NCI-H1436 (cell line): ENCODE data around the gene IL17A.
"Not testable (repeated sequence)": the region's sequence is repeated elsewhere in the genome, so short reads cannot be mapped to it uniquely, and the experiment has no call there.

ENCODE experiments used
- DNase-seq: peaks from one replicate; lab custom pipeline; 2025; lab: John Stamatoyannopoulos, UW

IL17A gene

DNA sequence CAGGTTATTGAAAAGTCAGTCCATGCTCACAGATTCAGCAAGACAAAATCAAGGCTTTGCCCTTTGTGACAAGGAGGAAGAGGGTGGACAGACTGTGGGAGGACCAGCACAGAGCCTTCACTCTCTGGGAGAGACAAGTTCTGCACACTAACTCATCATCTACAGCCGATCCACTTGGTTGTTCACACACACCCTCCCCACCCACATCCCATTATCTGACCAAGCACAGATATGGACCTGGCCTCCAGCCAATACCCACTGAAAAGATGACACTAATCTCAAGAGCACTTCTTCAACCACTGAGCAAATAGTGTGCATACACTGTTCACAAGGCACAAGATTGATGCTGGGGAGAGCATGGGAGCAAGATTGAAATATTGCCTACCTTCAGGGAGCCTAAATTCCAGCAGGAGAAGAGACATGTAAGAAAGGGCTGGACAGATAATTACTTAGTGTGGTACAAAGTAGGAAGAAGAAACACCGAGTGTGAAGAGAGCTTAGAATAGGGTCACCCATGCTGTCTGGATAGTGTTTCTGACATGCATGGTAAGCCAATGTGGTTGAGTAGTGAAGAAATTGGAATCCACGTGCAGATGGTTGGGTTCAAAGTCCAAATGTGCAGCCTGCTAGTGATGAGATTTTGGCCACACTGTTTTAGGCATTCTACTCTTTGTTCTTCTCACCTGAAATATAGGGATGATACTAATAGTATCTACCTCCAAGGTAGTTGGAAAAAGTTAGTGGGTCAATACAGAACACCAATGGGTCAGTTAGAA lies 21.7 kb upstream of the IL17A start:
- no peak for DNase-seq

DNA sequence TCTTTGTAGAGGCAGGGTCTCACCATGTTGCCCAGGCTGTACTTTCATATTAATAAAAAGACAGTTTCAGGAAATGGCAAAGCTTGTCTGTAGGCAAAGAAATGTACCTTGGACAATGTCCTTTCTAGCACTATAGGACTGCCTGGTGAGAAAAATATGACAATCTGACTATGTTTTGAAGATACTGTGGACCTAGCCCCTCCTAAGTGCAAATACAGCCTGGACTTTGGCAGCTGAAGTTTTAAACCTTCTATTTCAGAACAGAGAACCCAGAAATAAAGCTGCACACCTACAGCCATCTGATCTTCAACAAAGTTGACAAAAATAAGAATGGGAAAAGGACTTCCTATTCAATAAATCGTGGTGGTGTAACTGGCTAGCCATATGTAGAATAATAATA lies 18.9 kb upstream of the IL17A start:
- no peak for DNase-seq

DNA sequence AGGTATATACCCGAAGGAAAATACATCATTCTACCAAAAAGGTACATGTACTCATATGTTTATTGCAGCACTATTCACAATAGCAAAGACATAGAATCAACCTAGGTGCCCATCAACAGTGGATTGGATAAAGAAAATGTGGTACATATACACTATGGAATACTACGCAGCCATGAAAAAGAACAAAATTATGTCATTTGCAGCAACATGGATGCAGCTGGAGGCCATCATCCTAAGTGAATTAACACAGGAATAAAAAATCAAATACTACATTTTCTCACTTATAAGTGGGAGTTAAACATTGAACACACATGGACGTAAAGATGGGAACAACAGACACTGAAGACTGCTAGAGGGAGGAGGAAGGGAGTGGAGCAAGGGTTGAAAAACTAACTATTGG lies 17.8 kb upstream of the IL17A start:
- DNase-seq = not testable (repeated sequence)

DNA sequence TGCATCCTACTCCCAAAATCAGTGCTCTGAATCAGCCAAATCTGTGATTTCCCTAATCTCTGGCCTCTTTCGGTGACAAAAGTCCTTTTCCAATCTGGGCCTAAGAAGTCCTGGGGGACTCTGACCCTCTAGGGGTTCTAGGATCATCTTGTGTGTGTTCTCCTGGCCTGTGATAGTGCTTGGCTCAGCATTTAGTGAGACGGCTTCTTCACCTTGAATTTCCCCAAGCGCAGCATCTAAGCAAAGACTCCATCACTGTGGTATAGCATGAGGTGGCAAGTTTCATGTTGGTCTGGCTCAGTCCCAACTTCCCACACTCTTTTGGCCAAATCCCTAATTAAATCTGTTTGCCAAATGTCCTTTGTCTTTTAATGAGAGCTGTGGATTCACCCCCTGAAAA lies 12.1 kb upstream of the IL17A start:
- DNase-seq = no peak

DNA sequence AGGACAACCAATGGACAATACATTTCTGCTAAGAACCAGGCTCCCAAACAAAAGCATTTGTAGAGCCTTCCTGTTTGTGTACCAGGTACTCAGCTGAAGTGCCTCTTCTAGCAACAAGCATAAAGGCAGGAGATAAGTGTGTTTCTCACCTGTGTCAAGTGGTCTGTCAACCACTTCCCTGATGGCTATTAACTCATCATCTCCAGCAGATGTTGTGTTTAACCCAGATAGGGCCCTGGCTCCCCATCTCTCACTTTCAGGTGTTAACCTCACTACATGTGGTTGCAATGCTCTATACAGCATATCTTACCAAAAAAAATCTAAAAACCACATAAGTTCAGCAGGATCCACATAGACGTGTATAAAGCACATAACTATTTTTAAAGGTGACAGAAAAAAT lies 9.6 kb upstream of the IL17A start:
- peak; percentile 29 for DNase-seq

DNA sequence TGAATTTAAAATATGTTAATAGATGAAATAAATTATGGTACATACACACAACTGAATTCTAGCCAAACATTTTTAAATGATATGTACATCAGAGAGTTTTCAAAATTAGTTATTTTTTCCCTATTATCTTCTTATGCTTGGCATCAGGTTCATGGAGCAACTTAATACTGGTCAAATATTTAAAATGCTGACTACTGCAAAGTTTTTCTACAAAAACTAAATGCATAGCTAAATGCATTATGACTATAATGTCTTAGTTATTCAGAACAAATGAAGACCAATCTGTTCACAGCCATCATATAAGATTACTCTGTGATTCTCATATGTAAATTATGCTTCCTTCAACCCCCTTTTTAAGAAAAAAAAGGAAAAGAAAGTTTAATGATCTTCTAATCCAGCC lies 8.2 kb upstream of the IL17A start:
- DNase-seq = no peak

DNA sequence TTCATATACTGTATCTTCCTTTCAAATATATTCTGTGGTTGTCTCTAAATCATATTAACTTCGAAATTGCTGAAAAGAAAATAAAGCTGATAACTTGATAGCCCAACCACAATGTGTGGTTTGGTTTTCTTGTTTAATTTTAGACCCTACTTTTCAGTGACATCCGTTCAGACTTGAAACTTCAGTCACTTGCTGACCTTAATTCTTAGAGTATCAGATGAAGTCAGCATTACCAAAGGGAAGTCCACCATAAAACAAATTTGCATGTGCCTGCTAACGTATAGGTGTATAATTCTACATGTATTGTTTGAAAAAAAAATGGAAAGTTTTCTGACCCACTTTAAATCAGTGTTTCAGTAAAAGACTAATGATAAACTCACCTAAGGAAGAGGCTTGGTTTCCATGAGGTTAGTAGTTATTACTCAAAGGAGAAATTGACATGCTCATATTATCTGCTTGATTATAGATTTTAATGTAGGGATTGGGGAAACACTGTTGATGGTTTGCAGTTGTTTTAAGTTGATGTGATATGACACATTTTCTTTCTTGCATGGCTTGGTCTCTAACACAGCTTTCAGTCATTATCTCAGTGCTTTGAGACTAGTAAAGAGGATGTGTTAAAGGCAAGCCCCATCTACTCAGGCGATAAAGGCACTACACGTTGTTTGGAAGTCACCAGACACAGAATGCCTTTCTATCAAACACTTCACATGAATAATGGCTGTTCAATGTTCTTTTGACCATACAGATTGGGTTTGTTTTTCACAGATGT lies 5.2 kb upstream of the IL17A start:
- no peak for DNase-seq

DNA sequence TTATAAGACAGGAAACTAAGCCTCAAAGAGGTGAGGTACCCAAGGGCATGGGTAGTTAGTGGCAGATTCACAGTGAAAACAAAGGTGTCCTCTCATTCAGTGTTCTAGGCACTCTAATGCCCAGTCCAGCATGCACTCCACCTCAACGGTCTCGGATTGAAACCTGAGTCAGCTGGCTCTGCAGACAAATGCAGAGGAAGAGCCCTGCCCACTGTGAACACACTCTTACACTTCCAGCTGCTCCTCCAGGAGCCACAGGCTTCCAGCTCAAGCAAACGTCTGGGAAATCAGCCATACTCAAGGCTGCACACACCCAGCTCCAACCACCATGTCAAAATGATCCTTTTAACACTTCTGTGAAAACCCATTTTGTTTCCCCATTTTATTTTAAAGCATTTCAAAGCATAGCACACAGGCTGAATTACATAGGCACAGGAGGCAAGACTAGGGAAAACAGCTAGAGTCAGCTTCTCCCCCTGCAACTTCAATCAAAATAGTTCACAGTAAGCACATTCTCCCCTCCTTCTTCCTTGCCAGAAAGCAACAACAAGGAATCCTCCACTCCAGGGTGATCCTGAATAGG lies 3.0 kb upstream of the IL17A start:
- no peak for DNase-seq

DNA sequence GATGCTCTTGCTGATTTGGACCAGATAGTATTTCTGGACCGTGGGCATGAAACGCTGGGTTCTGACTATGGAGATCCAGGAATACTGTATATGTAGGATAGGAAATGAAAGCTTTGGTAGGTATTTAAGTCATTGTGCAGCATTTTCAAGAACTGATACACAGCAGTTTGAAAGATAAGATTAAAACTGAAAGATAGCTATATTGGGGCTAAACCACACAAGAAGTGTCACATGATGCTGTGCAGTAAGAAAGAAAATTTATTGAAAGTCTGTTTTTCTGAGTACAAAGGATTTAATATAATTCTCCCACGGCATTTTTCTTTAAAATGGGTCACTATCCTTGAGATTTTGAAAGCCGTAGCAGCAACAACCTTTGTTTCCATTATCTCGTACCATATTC lies 305 bp downstream of the IL17A start:
- no peak for DNase-seq

DNA sequence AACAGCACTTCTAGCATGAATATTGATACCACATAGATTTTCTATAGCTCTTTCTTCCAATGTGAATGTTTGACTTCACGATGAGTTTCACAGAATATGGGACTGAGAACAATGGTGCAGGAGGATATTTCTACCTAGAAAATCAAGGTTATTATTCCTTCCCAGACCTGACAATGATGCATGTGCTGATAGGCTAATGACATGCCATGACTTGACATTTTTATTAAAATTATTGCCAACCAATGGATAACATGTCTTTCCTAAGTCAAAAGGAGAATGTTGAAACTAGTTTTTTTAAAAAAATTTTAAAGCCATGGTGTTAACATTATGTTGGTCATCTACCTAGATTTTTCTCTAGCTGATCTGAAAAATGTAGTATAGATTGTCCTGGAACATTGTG lies 923 bp downstream of the IL17A start:
- no peak for DNase-seq

DNA sequence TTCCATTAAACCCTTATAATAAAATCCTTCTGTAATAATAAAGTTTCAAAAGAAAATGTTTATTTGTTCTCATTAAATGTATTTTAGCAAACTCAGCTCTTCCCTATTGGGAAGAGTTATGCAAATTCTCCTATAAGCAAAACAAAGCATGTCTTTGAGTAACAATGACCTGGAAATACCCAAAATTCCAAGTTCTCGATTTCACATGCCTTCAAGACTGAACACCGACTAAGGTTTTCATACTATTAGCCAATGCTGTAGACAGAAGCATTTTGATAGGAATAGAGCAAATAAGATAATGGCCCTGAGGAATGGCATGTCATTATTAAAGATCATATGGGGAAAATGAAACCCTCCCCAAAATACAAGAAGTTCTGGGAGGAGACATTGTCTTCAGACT lies 3.8 kb downstream of the IL17A start:
- DNase-seq = no peak

DNA sequence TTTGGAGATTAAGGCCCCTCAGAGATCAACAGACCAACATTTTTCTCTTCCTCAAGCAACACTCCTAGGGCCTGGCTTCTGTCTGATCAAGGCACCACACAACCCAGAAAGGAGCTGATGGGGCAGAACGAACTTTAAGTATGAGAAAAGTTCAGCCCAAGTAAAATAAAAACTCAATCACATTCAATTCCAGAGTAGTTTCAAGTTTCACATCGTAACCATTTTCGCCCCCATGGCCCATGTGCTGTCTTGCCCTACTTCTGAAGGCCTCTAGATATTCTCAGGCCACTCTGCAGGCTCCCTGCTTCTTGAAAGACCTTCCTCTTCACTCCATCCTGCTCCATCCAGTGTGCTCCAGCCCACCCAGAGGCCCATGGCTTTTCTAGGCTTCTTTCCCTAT lies 4.2 kb downstream of the IL17A start:
- no peak for DNase-seq

DNA sequence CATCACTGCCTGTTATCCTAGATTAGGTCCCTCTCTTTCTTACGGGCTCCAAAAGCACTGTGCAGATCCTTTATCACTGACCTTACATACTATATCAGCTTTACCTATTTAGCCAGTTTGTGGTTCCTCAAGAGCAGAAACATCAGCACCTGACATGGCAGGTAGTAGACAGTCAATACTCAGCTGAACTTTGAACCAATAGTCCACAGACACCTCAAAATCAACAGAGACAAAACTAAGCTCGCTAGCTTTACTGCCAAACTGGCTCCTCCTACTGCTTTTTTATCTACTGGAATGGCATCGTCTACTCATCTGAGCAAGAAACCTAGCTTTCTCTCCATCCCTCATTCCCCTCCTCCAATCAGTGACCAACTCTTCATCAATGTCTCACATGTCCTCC lies 5.6 kb downstream of the IL17A start:
- DNase-seq = no peak

DNA sequence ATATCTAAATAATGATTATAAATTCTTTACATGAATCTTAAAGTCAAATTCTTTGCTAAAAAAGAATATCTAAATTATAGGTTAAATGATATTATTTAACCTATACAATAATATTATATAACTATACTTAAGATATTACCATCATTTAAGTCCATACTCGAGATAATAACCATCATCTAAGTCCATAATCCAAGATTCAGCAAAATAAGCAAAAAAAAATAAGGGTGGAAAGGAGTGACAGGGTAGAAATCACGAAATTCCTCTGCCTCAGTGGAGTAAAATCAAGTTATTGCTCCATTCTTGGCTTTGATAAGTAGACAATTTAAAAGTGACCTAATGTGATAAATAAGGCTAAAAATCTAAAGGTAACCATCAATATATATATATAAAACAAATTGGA lies 9.7 kb downstream of the IL17A start:
- no peak for DNase-seq

DNA sequence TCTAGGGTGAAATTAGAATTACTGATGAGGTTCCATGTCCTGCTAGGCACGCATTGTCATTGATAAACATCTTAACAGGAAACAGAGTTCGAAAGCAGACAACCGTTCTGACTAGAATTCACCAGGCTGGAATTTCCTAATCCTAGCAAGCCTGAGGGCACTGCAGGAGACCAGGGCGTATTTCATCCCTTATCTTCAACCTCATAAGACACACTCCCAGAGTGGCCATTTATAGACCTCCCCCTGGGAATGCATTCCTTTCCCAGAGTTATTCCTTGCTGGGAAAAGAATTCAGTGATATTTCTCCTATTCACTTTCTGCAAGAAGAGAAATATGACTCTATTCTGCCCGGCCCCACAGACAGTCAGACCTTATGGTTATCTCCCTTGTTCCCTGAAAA lies 13.9 kb downstream of the IL17A start:
- not testable (repeated sequence) for DNase-seq

DNA sequence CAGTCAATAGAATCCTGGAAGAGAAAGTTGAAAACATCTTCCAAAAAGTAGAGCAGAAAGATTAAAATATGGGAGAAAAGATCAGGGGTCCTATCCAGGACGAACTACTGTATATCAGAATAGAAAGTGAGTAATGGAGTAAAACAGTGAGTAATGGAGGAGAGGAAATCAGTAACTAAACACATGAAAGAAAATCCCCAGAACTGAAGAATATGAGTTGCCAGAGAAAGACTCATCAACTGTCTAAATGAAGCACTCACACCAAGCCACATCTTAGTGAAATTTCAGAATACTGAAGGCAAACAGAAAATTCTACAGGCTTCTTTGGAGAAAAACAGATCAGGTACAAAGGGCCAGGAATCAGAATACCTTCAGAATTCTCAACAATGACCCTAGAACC lies 14.9 kb downstream of the IL17A start:
- DNase-seq = no peak

DNA sequence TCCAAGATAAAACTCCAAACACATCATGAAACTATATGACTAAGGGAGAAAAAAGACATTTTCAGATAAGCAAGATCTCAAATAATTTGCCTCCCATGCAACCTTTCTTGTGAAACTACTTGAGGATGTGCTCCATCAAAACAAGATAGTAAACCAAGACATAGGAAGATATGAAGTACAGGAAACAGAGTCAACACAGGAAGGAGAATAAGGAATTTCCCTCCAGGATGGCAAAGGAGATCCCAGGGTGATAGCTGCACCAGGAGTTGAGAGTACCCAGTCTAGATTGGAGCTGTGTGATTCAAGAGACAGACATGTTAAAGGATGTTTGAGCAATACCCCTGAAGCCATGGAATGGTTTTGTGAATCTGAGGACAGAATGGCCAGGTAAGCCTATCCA lies 15.3 kb downstream of the IL17A start:
- no peak for DNase-seq

DNA sequence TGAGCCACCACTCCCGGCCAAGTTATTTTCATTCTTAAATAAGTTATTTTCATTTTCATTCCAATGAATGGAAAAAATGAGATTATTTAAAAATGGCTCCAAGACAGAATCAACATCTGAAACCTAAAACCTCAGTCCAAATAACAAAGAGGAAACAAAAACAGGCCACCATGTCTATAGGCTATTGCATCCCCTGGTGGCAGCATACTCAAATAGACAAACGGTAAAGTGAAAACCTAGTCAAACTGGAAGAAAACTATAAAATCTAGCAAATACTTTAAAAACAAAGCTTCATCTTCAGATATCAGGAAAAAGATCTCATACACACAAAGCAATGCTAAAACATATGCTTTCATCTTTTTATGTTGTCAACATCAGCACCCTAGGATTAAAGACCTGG lies 20.9 kb downstream of the IL17A start:
- DNase-seq = no peak

DNA sequence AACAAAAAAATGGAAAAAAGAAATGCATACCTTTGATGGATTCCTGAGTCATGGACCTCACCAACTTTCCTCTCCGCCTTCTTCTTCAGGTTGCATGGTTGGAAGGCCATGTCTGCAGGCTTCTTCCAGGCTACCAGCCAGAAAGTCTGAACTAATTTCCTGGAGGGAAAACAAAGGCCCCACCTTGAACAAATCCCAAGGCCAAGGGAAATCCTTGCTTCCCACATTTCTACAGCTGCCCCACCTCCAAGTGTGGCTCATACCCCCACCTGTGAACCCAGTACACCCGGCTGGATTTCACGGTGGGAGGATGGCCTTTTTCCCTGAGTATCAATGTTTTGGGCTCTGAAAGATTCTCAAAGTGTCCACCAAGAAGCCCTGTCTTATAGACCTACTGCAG lies 22.4 kb downstream of the IL17A start:
- DNase-seq = no peak

DNA sequence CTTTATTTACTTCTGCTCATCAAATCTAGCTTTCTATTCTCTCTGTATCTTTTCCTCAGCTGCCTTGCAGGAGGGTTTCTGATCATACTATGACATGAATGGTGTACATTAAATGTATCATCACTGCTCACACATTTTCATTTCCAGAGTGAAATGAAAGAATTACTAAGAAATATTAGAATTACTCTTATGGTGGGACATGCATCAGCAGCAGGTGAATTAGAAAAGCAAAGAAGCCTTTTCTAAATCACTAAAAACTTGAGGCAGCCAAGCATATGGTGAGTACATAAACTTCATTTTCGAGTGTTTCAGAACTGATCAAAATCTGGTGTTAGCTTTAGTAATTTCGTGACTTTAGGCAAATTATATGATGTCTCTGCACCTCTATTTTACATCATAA lies 23.6 kb downstream of the IL17A start:
- no peak for DNase-seq

DNA sequence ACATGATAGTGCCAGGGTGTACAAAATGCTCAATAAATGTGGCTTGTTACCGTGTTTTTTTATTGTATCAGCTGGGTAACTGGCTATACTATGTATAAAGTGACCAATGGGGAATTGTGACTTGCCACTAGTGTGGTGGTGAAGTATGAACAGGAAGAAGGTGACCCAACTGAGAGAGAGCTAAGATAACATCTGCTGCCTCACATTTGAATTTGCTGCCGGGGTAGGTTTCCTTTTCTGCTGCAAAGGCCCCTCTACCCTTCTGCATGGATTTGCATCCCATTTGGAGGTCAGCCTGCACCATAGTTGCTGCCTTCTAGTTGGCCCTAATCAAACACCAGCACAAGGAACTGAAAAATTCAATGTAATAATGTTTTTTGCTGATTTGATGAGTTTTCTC lies 24.1 kb downstream of the IL17A start:
- no peak for DNase-seq

DNA sequence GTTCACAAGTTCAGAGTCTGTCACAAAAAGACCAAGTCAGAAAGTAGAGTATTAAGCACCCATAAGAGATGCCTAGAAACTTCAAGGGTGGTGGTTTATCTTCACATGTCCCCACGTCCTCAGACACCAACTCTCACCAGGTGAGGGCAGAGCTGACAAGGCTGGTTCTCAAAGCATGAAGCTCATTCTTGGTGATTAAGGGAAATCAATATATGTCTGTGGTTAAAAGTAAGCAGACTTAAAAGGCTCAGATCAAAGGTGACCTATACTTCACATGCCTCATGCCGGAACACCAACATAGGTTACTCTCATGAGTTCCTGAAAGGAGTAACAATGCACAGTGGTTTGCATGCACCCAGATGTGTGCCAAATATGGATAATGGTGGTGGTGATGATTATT lies 27.0 kb downstream of the IL17A start:
- no peak for DNase-seq

DNA sequence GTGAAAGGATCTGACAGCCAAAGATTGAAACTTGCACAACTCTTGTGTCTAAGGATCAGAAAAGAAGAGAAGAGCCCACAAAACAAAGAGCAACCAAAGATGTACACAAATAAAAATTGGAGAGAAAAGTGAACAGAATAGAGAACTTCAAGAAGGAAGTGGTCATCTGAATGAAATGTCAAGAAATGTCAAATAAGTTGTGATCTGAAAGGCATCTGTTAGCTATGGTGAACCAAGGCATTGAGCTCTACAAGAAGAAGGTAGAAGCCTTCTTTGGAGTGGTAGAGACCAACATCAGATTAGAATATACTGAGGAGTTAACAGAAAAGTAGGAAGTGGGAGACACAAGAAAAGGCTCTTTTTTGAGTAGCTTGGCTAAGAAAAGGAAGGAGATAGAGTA lies 29.6 kb downstream of the IL17A start:
- DNase-seq = no peak
